ENCODE results near the gene PCK2. TPM values are rescaled to one million over a fixed set of nuclear protein-coding genes. Genes with fewer than 3 reads are reported as not detected.

The PCK2 gene
- total and polyA plus RNA-seq, 2 of the 13 experiments (the other 11 are each of a cell fraction or from before 2014, with no cell fraction given) = 129 to 272 TPM

DNA sequence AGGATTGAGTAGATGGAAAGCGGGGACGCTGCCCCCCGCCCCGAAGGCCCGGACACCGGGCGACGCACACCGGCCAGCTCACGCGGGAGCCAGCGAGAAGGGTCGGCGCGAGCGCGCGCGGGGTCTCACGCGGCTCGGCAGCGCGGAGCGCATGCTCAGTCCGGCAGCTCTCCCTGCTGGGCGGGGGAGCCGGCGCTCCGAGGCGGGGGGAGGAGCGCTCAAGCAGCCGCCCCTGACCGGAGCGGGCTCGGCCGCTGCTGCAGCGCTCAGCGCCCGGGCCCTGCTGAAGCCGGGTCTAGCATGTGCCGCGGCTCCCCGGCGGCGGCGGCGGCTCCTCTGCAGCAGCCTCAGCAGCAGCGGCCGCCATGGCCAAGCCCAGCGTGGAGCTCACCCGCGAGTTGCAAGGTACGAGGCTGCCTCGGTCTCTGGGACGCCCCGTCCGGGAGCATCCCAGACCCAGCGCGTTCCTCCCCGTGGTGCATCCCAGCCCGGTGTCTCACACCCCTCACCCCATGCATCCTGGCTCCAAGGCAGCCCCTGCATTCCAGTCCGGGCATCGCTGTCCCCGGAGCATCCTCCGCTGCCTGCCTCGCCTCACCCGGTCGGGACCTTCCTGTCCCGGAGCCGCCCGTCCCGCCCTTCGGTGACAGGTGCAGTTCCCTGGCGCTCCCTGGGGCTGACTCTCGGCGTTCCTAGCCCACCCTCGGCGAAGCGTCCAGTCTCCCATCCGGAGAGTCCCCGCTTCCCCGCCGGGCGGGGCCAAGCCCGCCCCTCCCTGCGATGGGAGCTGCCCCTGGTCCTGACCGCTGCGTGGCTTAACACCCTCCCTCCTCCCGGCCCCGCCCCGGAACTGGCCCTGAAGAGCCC, 42.1 kb upstream of the PCK2 start, which contains the start of gene CARMIL3 (continued):
- TF ChIP-seq HNF4G (IDR thresholded peaks at IDR 0.05; ENCODE audit: borderline replicate concordance, low read depth, low read length) = no peak
- peak; percentile 67; the same call in 1 of the 2 replicates for TF ChIP-seq HNF4G (CRISPR knock-in tag; IDR thresholded peaks at IDR 0.05; ENCODE audit: borderline replicate concordance, low read depth)
- no peak for TF ChIP-seq STAT6 (CRISPR knock-in tag; IDR thresholded peaks at IDR 0.05; ENCODE audit: borderline replicate concordance)
- no peak for TF ChIP-seq ZBTB40 (IDR thresholded peaks at IDR 0.05)
- peak; percentile 69; the same call in 1 of the 2 replicates for TF ChIP-seq ZBTB40 (CRISPR knock-in tag; IDR thresholded peaks at IDR 0.05)
- TF ChIP-seq FOXK2 (IDR thresholded peaks at IDR 0.05) = no peak
- no peak for TF ChIP-seq TGIF2 (CRISPR knock-in tag; IDR thresholded peaks at IDR 0.05)
- no peak; the same call in 1 of the 2 replicates for TF ChIP-seq SP140L (CRISPR knock-in tag; IDR thresholded peaks at IDR 0.05; ENCODE audit: borderline replicate concordance)
- no peak; the same call in none of the 2 replicates for TF ChIP-seq ZNF296 (CRISPR knock-in tag; conservative IDR thresholded peaks at IDR 0.05)
- TF ChIP-seq MED13 (CRISPR knock-in tag; IDR thresholded peaks at IDR 0.05) = peak; percentile 92; the same call in 1 of the 2 replicates
- no peak for TF ChIP-seq ZSCAN22 (CRISPR knock-in tag; IDR thresholded peaks at IDR 0.05)
- peak; percentile 35; the same call in 1 of the 2 replicates for TF ChIP-seq RAD21 (CRISPR knock-in tag; IDR thresholded peaks at IDR 0.05)
- TF ChIP-seq, protein P1, sequence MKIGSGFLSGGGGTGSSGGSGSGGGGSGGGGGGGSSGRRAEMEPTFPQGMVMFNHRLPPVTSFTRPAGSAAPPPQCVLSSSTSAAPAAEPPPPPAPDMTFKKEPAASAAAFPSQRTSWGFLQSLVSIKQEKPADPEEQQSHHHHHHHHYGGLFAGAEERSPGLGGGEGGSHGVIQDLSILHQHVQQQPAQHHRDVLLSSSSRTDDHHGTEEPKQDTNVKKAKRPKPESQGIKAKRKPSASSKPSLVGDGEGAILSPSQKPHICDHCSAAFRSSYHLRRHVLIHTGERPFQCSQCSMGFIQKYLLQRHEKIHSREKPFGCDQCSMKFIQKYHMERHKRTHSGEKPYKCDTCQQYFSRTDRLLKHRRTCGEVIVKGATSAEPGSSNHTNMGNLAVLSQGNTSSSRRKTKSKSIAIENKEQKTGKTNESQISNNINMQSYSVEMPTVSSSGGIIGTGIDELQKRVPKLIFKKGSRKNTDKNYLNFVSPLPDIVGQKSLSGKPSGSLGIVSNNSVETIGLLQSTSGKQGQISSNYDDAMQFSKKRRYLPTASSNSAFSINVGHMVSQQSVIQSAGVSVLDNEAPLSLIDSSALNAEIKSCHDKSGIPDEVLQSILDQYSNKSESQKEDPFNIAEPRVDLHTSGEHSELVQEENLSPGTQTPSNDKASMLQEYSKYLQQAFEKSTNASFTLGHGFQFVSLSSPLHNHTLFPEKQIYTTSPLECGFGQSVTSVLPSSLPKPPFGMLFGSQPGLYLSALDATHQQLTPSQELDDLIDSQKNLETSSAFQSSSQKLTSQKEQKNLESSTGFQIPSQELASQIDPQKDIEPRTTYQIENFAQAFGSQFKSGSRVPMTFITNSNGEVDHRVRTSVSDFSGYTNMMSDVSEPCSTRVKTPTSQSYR (CRISPR knock-in tag; IDR thresholded peaks at IDR 0.05; ENCODE audit: borderline replicate concordance) = peak; percentile 81
